GM12865 (cell line): ENCODE data around the gene GBP6.
A peak's percentile ranks its signal among the peaks of the same experiment; 100 is the strongest.

Experiments used
- DNase-seq: peaks from one replicate; pipeline ENCODE4 v3.0.0; 2010; ENCODE audit warnings: low read depth
- H3K4me3 ChIP-seq: 2 replicates; pipeline ENCODE4 v1.5.1; 2011; ENCODE audit warnings: mild to moderate bottlenecking, low read depth, low read length, control low read depth
- TF ChIP-seq, protein P1 (sequence below): IDR thresholded peaks from 2 replicates; pipeline ENCODE4 v1.5.1; 2011; ENCODE audit warnings: low read length, control low read depth, low read depth, inconsistent platforms; ENCODE audit not compliant: insufficient read depth; ENCODE audit errors: missing control alignments

Gene GBP6

GRCh38 chr1:89363638-89364536, at the start of gene GBP6:
TSS of gene GBP6 (plus strand) at chr1:89364059. CDS start at chr1:89368552, 4,493 bp downstream.
- TF ChIP-seq, protein P1, sequence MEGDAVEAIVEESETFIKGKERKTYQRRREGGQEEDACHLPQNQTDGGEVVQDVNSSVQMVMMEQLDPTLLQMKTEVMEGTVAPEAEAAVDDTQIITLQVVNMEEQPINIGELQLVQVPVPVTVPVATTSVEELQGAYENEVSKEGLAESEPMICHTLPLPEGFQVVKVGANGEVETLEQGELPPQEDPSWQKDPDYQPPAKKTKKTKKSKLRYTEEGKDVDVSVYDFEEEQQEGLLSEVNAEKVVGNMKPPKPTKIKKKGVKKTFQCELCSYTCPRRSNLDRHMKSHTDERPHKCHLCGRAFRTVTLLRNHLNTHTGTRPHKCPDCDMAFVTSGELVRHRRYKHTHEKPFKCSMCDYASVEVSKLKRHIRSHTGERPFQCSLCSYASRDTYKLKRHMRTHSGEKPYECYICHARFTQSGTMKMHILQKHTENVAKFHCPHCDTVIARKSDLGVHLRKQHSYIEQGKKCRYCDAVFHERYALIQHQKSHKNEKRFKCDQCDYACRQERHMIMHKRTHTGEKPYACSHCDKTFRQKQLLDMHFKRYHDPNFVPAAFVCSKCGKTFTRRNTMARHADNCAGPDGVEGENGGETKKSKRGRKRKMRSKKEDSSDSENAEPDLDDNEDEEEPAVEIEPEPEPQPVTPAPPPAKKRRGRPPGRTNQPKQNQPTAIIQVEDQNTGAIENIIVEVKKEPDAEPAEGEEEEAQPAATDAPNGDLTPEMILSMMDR, result no peak
- H3K4me3 ChIP-seq, result no peak within 1 kb of the TSS
- peak; percentile 19 for DNase-seq

DNA sequence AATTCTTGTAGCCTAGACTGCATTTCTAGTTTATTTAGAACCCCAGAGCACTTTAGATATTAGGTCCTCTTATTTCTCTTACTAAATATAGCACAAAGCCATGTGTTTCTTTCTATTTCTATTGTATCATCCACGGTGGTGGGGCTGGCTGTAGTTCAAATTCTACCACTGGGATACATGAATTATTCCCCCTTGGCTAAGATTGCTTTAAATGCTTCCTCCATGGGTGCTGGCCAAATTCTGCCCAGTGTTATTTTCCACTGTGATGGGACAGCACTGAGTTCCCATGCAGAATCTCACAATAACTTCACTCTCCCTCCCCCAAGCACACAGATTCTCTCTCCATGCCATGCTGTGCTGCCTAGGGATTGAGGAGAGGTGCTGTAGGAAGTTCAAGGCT, 41.5 kb upstream of the GBP6 start:
- TF ChIP-seq, protein P1, result no peak
- H3K4me3 ChIP-seq, result no peak overlapping the region
- DNase-seq, result no peak

DNA sequence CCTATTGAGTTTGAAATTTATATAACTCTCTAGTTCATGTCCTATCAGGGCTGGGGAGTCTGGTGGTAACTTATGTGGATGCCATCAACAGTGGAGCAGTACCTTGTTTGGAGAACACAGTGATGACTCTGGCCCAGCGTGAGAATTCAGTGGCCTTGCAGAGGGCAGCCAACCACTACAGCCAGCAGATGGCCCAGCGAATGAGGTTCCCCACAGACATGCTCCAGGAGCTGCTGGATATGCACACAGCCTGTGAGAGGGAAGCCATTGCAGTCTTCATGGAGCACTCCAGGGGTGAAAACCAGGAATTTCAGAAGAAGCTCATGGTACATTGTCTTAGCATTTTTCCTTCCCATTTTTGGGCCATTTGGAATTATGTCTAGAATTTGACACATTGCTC, 32.0 kb upstream of the GBP6 start:
- H3K4me3 ChIP-seq, result no peak overlapping the region
- TF ChIP-seq, protein P1, result no peak
- DNase-seq, result no peak

- no peak for DNase-seq
- TF ChIP-seq, protein P1, result no peak
- no peak overlapping the region for H3K4me3 ChIP-seq
These were observed 31.4 kb upstream of the GBP6 start for GRCh38 chr1:89332461-89332860.

GRCh38 chr1:89335486-89335885, 28.4 kb upstream of the GBP6 start:
- no peak overlapping the region for H3K4me3 ChIP-seq
- no peak for DNase-seq
- TF ChIP-seq, protein P1, result no peak

DNA sequence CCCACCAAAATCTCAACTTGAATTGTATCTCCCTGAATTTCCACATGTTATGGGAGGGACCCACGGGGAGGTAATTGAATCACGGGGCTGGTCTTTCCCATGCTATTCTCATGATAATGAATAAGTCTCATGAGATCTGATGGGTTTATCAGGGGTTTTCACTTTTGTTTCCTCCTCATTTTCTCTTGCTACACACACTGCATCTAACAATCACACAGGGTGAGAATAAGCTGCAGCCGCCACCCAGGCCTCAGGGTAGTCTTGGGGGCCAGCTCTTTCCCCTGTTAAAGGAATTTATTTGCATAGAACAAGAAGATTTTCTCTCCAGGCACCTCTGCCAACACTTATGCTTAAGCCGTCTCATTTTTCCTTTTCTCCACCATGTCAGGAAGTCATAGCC, 26.0 kb upstream of the GBP6 start:
- H3K4me3 ChIP-seq, result no peak overlapping the region
- DNase-seq, result no peak
- TF ChIP-seq, protein P1, result no peak
